ENCODE measurements around the gene TCN2. TPM values are rescaled to one million over a fixed set of nuclear protein-coding genes. Genes with fewer than 3 reads are reported as not detected.

Gene TCN2
- total and polyA plus RNA-seq, 2 donors (not counting 1 experiment from before 2014, with no cell fraction given) = 7.1 to 10.8 TPM

DNA sequence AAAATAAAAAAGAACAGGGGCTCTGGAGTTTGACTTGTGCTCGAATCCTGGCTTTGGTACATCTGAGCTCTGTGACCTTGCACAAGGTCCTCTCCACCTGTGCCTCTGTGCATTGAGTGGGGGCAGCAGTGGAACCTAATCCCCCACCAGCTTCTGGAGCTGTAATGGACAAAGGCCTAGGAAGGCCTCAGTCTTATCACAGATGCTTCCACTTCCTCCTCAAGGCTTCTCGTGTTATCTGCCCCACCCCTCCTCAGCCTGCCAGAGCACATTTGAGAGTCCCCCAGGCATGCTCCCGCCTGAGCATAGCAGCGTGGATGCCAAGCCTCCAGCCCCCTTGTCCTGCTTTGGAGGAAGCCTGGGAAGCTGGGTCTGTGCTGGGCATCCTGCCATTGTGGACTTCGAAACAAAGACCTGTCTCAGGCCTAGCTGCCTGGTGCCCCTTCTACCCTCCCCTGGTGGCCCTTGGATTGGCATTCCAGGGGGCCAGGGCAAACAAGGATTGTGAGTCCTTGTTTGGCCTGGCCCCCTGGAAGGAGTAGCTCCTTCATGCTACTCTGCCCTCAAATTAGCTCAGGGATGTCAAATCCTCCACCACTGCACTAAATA lies 43.6 kb downstream of the TCN2 start:
- no peak for DNase-seq (ENCODE audit: low read depth in 2 of 2)
- Histone ChIP-seq H4K20me1 (ENCODE audit: control insufficient read depth, extremely low read depth, insufficient read depth, low read length) (no peaks in the 10 kb centered on the region), H3K9me3 (ENCODE audit: control insufficient read depth, insufficient read depth, low read depth, low read length) (no peaks in the 10 kb centered on the region), H3K27me3 (ENCODE audit: control insufficient read depth, insufficient read depth, low read length) (no peaks in the 10 kb centered on the region), H3K27ac (ENCODE audit: insufficient read depth, low read length) (no peak overlapping the region), H3K36me3 (ENCODE audit: control insufficient read depth, insufficient read depth, low read length) (no peaks in the 10 kb centered on the region), H3K4me1 (ENCODE audit: control insufficient read depth, extremely low read depth, insufficient read depth, low read length) (peaks cover 6% of the 10 kb centered on the region), H3K4me2 (ENCODE audit: extremely low read depth, insufficient read depth, low read length) (no peak overlapping the region), H3K79me2 (ENCODE audit: control insufficient read depth, insufficient read depth, low read length) (no peaks in the 10 kb centered on the region), H2AFZ (ENCODE audit: low read length) (no peak overlapping the region), H3K4me3 (replicated peaks in 1 of 4; ENCODE audit: control extremely low read depth in 1 of 4, insufficient read depth in 1 of 4, low read depth in 3 of 4, low read length in 4 of 4) (no peak overlapping the region), H3K9ac (ENCODE audit: insufficient read depth, low read length) (no peak overlapping the region)
- TF ChIP-seq, protein P1, sequence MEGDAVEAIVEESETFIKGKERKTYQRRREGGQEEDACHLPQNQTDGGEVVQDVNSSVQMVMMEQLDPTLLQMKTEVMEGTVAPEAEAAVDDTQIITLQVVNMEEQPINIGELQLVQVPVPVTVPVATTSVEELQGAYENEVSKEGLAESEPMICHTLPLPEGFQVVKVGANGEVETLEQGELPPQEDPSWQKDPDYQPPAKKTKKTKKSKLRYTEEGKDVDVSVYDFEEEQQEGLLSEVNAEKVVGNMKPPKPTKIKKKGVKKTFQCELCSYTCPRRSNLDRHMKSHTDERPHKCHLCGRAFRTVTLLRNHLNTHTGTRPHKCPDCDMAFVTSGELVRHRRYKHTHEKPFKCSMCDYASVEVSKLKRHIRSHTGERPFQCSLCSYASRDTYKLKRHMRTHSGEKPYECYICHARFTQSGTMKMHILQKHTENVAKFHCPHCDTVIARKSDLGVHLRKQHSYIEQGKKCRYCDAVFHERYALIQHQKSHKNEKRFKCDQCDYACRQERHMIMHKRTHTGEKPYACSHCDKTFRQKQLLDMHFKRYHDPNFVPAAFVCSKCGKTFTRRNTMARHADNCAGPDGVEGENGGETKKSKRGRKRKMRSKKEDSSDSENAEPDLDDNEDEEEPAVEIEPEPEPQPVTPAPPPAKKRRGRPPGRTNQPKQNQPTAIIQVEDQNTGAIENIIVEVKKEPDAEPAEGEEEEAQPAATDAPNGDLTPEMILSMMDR (conservative IDR thresholded peaks at IDR 0.05 in 1 of 2, IDR thresholded peaks at IDR 0.05 in 1 of 2; ENCODE audit: low read depth in 1 of 2, low read length in 2 of 2) = no peak
- no peak for TF ChIP-seq EZH2 (IDR thresholded peaks at IDR 0.05; ENCODE audit: low read length, missing control alignments)

DNA sequence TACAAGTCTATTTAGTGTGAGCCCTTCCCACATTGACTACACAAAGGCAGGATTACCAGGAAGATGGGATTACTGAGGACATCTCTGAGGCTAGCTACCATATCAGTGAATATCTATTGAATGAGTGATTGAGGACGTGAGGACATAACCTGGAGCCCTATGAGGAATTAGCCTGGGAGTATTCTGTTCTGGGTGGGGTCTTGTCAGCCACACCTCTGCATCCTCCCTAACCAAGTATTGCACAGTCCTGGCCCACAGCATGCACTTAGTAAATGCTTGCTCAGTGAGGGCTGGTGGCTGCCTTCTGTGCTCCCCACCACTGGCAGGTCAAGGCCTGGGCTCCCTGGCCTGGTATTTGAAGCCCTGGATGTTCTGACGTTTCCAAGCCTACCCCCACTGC lies 45.9 kb downstream of the TCN2 start:
- no peak overlapping the region for H3K9ac ChIP-seq (ENCODE audit: insufficient read depth, low read length)
- H3K27me3 ChIP-seq (ENCODE audit: control insufficient read depth, insufficient read depth, low read length) = no peaks in the 10 kb centered on the region
- no peak for DNase-seq (ENCODE audit: low read depth in 2 of 2)
- H3K4me2 ChIP-seq (ENCODE audit: extremely low read depth, insufficient read depth, low read length) = no peak overlapping the region
- no peaks in the 10 kb centered on the region for H3K9me3 ChIP-seq (ENCODE audit: control insufficient read depth, insufficient read depth, low read depth, low read length)
- no peaks in the 10 kb centered on the region for H4K20me1 ChIP-seq (ENCODE audit: control insufficient read depth, extremely low read depth, insufficient read depth, low read length)
- TF ChIP-seq, protein P1 (conservative IDR thresholded peaks at IDR 0.05 in 1 of 2, IDR thresholded peaks at IDR 0.05 in 1 of 2; ENCODE audit: low read depth in 1 of 2, low read length in 2 of 2) = no peak
- TF ChIP-seq EZH2 (IDR thresholded peaks at IDR 0.05; ENCODE audit: low read length, missing control alignments) = no peak
- H3K4me1 ChIP-seq (ENCODE audit: control insufficient read depth, extremely low read depth, insufficient read depth, low read length) = peaks cover 6% of the 10 kb centered on the region
- no peaks in the 10 kb centered on the region for H3K36me3 ChIP-seq (ENCODE audit: control insufficient read depth, insufficient read depth, low read length)
- H2AFZ ChIP-seq (ENCODE audit: low read length) = no peak overlapping the region
- H3K27ac ChIP-seq (ENCODE audit: insufficient read depth, low read length) = no peak overlapping the region
- H3K79me2 ChIP-seq (ENCODE audit: control insufficient read depth, insufficient read depth, low read length) = no peaks in the 10 kb centered on the region
- H3K4me3 ChIP-seq (replicated peaks in 1 of 4; ENCODE audit: control extremely low read depth in 1 of 4, insufficient read depth in 1 of 4, low read depth in 3 of 4, low read length in 4 of 4) = no peak overlapping the region

DNA sequence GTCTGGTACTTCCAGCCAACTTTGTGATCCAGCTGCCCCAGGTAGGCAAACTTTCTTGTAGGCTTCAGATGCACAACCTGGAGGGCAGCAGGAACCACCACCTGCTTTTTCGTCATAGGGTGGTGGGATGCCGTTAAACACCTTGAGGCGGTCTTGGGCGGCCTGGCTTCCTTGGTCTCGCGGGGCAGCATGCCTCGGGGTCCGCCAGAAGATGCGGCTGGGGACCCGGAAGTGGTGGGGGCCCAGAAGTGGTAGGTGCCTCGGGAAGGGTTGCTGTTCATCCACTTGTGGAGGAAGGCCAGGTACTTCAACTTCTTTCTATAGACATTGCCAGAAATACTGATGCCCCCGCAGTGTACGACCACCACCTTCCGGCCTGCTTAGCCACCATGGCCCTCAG lies 47.4 kb downstream of the TCN2 start:
- H3K79me2 ChIP-seq (ENCODE audit: control insufficient read depth, insufficient read depth, low read length) = no peaks in the 10 kb centered on the region
- TF ChIP-seq, protein P1 (conservative IDR thresholded peaks at IDR 0.05 in 1 of 2, IDR thresholded peaks at IDR 0.05 in 1 of 2; ENCODE audit: low read depth in 1 of 2, low read length in 2 of 2) = no peak
- no peak for TF ChIP-seq EZH2 (IDR thresholded peaks at IDR 0.05; ENCODE audit: low read length, missing control alignments)
- no peak overlapping the region for H3K27ac ChIP-seq (ENCODE audit: insufficient read depth, low read length)

More for the DNA sequence above, 47.4 kb downstream of the TCN2 start:
- H3K36me3 ChIP-seq (ENCODE audit: control insufficient read depth, insufficient read depth, low read length) = no peaks in the 10 kb centered on the region
- H3K9ac ChIP-seq (ENCODE audit: insufficient read depth, low read length) = no peak overlapping the region
- H3K4me3 ChIP-seq (replicated peaks in 1 of 4; ENCODE audit: control extremely low read depth in 1 of 4, insufficient read depth in 1 of 4, low read depth in 3 of 4, low read length in 4 of 4) = no peak overlapping the region
- H3K27me3 ChIP-seq (ENCODE audit: control insufficient read depth, insufficient read depth, low read length) = no peaks in the 10 kb centered on the region
- H4K20me1 ChIP-seq (ENCODE audit: control insufficient read depth, extremely low read depth, insufficient read depth, low read length) = no peaks in the 10 kb centered on the region
- H3K4me2 ChIP-seq (ENCODE audit: extremely low read depth, insufficient read depth, low read length) = no peak overlapping the region
- H3K9me3 ChIP-seq (ENCODE audit: control insufficient read depth, insufficient read depth, low read depth, low read length) = no peaks in the 10 kb centered on the region
- DNase-seq (ENCODE audit: low read depth in 2 of 2) = no peak
- H3K4me1 ChIP-seq (ENCODE audit: control insufficient read depth, extremely low read depth, insufficient read depth, low read length) = peaks cover 2% of the 10 kb centered on the region
- H2AFZ ChIP-seq (ENCODE audit: low read length) = no peak overlapping the region
